ENCODE measurements around the gene SH3BP2. TPM values are rescaled to one million over a fixed set of nuclear protein-coding genes. Genes with fewer than 3 reads are reported as not detected.

The SH3BP2 gene
- total RNA-seq, 1 experiment from 2014 or later, result 10.9 TPM

GRCh38 chr4:2790583-2791517 lies 2.0 kb upstream of the SH3BP2 start:
- DNase-seq (ENCODE audit: low spot score), result no peak

GRCh38 chr4:2791518-2792395 lies 1.1 kb upstream of the SH3BP2 start:
- DNase-seq (ENCODE audit: low spot score), result no peak

- DNase-seq (ENCODE audit: low spot score), result no peak
These were observed 532 bp upstream of the SH3BP2 start for GRCh38 chr4:2792396-2792710.

- peak; percentile 74 for DNase-seq (ENCODE audit: low spot score)
These were observed 951 bp downstream of the SH3BP2 start for GRCh38 chr4:2793586-2794485.

GRCh38 chr4:2794486-2795299 lies 1.8 kb downstream of the SH3BP2 start:
- peak; percentile 83 for DNase-seq (ENCODE audit: low spot score)

- DNase-seq (ENCODE audit: low spot score), result no peak
These were observed 2.5 kb downstream of the SH3BP2 start for GRCh38 chr4:2795300-2795892.

GRCh38 chr4:2795893-2796848 lies 3.3 kb downstream of the SH3BP2 start:
- DNase-seq (ENCODE audit: low spot score), result peak; percentile 94

- no peak for DNase-seq (ENCODE audit: low spot score)
These were observed 4.1 kb downstream of the SH3BP2 start for GRCh38 chr4:2796849-2797544.

GRCh38 chr4:2797545-2798305 lies 4.8 kb downstream of the SH3BP2 start:
- no peak for DNase-seq (ENCODE audit: low spot score)

GRCh38 chr4:2798399-2799223 lies 5.7 kb downstream of the SH3BP2 start:
- DNase-seq (ENCODE audit: low spot score), result no peak

- no peak for DNase-seq (ENCODE audit: low spot score)
These were observed 6.5 kb downstream of the SH3BP2 start for GRCh38 chr4:2799224-2799911.

- no peak for DNase-seq (ENCODE audit: low spot score)
These were observed 7.2 kb downstream of the SH3BP2 start for GRCh38 chr4:2799971-2800690.

- peak; percentile 65 for DNase-seq (ENCODE audit: low spot score)
These were observed 8.1 kb downstream of the SH3BP2 start for GRCh38 chr4:2800691-2801596.
